Inflammatory macrophage treated with lipopolysaccharide for 1 hour (primary cell): ENCODE results near the gene ADPGK.
A peak's percentile ranks its signal among the peaks of the same experiment; 100 is the strongest.

Experiments used
- DNase-seq, 2 donors: peaks; one replicate each; pipeline ENCODE4 v3.0.0-alpha.2; 2020 to 2022

The ADPGK gene

GRCh38 chr15:72787526-72787925, 4.0 kb upstream of the ADPGK start:
- no peak for DNase-seq

- DNase-seq: peak in 1 of 2 donors; percentile 52
Measured at GRCh38 chr15:72786676-72787345, 3.3 kb upstream of the ADPGK start.

GRCh38 chr15:72786242-72786641, 2.7 kb upstream of the ADPGK start:
- DNase-seq: no peak

- DNase-seq: no peak
Measured at GRCh38 chr15:72785841-72786240, 2.3 kb upstream of the ADPGK start.

GRCh38 chr15:72785432-72785831, 1.9 kb upstream of the ADPGK start:
- peak; percentile 68 to 87 for DNase-seq

GRCh38 chr15:72784456-72784876, 908 bp upstream of the ADPGK start:
- DNase-seq: no peak

- peak; percentile 93 to 98 for DNase-seq
Measured at GRCh38 chr15:72783004-72783639, 436 bp downstream of the ADPGK start.

- DNase-seq: no peak
Measured at GRCh38 chr15:72782274-72783003, 1.1 kb downstream of the ADPGK start.

- peak; percentile 55 to 72 for DNase-seq
Measured at GRCh38 chr15:72781631-72782030, 1.9 kb downstream of the ADPGK start.

GRCh38 chr15:72778796-72779195, 4.8 kb downstream of the ADPGK start:
- no peak for DNase-seq

GRCh38 chr15:72774696-72775383, 8.7 kb downstream of the ADPGK start:
- DNase-seq: peak in 1 of 2 donors; percentile 56

- DNase-seq: no peak
Measured at GRCh38 chr15:72771329-72771725, 12.2 kb downstream of the ADPGK start.

- no peak for DNase-seq
Measured at GRCh38 chr15:72770673-72771328, 12.8 kb downstream of the ADPGK start.

- no peak for DNase-seq
Measured at GRCh38 chr15:72766780-72767179, 16.8 kb downstream of the ADPGK start.

GRCh38 chr15:72766025-72766424, 17.5 kb downstream of the ADPGK start:
- no peak for DNase-seq

- DNase-seq: no peak
Measured at GRCh38 chr15:72764656-72765055, 18.9 kb downstream of the ADPGK start.

GRCh38 chr15:72760590-72761260, 22.8 kb downstream of the ADPGK start:
- no peak for DNase-seq

GRCh38 chr15:72758182-72758581, 25.4 kb downstream of the ADPGK start:
- no peak for DNase-seq

- no peak for DNase-seq
Measured at GRCh38 chr15:72754096-72754495, 29.5 kb downstream of the ADPGK start.

GRCh38 chr15:72751751-72752455, 31.7 kb downstream of the ADPGK start:
- DNase-seq: peak; percentile 85 to 88

- no peak for DNase-seq
Measured at GRCh38 chr15:72749700-72750099, 33.9 kb downstream of the ADPGK start.

GRCh38 chr15:72740219-72740618, 43.3 kb downstream of the ADPGK start:
- peak; percentile 62 to 75 for DNase-seq
